Activated naive CD8-positive, alpha-beta T cell treated with anti-CD3 and anti-CD28 coated beads for 36 hours (primary cell): ENCODE measurements around the gene DUSP14. TPM values are rescaled to one million over a fixed set of nuclear protein-coding genes. Genes with fewer than 3 reads are reported as not detected.
A peak's percentile ranks its signal among the peaks of the same experiment; 100 is the strongest.
"Not testable (repeated sequence)": the region's sequence is repeated elsewhere in the genome, so short reads cannot be mapped to it uniquely, and the experiment has no call there.

Experiments used
- DNase-seq: peaks from one replicate; pipeline ENCODE4 v3.0.0; 2021
- H3K27ac Mint-ChIP-seq: one replicate; pipeline ENCODE4 v1.8.0; 2022; ENCODE audit warnings: mild to moderate bottlenecking, moderate library complexity, mixed read lengths
- H3K27me3 Mint-ChIP-seq: one replicate; pipeline ENCODE4 v1.8.0; 2022; ENCODE audit warnings: mild to moderate bottlenecking, mixed read lengths
- H3K36me3 Mint-ChIP-seq: one replicate; pipeline ENCODE4 v1.8.0; 2021; ENCODE audit warnings: mild to moderate bottlenecking, mixed read lengths
- H3K4me1 Mint-ChIP-seq: one replicate; pipeline ENCODE4 v1.8.0; 2021; ENCODE audit warnings: mixed read lengths
- H3K4me3 Mint-ChIP-seq: one replicate; pipeline ENCODE4 v1.8.0; 2022; ENCODE audit warnings: mild to moderate bottlenecking, moderate library complexity, mixed read lengths
- H3K9me3 Mint-ChIP-seq: one replicate; pipeline ENCODE4 v1.8.0; 2022; ENCODE audit warnings: mixed read lengths
- total RNA-seq, 2 experiments: library from RNA; stranded (reverse); gene quantifications; one replicate each; pipeline ENCODE4 v1.2.3, GENCODE V29; 2021

DUSP14 gene
- total RNA-seq, 2 experiments from 2014 or later: 15.1 to 15.3 TPM

DNA sequence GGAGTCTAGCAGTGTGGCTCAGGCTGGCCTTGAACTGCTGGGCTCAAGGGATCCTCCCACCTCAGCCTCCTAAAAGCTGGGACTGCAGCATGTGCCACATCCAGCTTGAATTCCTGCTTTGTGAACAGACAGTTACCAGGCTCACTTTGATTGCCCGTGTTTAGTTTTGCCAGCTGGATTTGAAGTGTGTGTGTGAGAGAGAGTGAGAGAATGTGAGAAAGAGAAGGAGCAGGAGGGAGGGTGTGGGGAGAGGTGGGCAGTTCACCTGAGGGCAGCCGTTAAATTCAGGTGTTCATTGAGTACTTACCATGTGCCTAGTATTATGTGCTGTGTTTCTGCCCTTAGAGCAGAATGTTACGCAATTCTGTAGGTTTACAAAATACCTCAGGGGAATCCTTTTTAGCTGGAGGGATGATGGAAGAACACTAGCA lies 4.7 kb downstream of the DUSP14 start:
- H3K36me3 Mint-ChIP-seq: peaks cover 8% of the 10 kb centered on the region
- peaks cover 30% of the 10 kb centered on the region for H3K4me1 Mint-ChIP-seq
- H3K27me3 Mint-ChIP-seq: no peaks in the 10 kb centered on the region
- H3K27ac Mint-ChIP-seq: no peak overlapping the region
- DNase-seq: no peak
- no peak overlapping the region for H3K4me3 Mint-ChIP-seq
- no peaks in the 10 kb centered on the region for H3K9me3 Mint-ChIP-seq

GRCh38 chr17:37494971-37495370 lies 5.3 kb downstream of the DUSP14 start:
- Mint-ChIP-seq H3K36me3 (peaks cover 8% of the 10 kb centered on the region), H3K9me3 (no peaks in the 10 kb centered on the region), H3K27me3 (no peaks in the 10 kb centered on the region), H3K4me1 (peaks cover 30% of the 10 kb centered on the region), H3K27ac (no peak overlapping the region), H3K4me3 (no peak overlapping the region)
- no peak for DNase-seq

GRCh38 chr17:37500378-37500777 lies 10.7 kb downstream of the DUSP14 start:
- DNase-seq: no peak
- no peaks in the 10 kb centered on the region for H3K27me3 Mint-ChIP-seq
- H3K9me3 Mint-ChIP-seq: no peaks in the 10 kb centered on the region
- peaks cover 4% of the 10 kb centered on the region for H3K4me1 Mint-ChIP-seq
- H3K36me3 Mint-ChIP-seq: no peaks in the 10 kb centered on the region
- no peak overlapping the region for H3K4me3 Mint-ChIP-seq
- H3K27ac Mint-ChIP-seq: no peak overlapping the region

DNA sequence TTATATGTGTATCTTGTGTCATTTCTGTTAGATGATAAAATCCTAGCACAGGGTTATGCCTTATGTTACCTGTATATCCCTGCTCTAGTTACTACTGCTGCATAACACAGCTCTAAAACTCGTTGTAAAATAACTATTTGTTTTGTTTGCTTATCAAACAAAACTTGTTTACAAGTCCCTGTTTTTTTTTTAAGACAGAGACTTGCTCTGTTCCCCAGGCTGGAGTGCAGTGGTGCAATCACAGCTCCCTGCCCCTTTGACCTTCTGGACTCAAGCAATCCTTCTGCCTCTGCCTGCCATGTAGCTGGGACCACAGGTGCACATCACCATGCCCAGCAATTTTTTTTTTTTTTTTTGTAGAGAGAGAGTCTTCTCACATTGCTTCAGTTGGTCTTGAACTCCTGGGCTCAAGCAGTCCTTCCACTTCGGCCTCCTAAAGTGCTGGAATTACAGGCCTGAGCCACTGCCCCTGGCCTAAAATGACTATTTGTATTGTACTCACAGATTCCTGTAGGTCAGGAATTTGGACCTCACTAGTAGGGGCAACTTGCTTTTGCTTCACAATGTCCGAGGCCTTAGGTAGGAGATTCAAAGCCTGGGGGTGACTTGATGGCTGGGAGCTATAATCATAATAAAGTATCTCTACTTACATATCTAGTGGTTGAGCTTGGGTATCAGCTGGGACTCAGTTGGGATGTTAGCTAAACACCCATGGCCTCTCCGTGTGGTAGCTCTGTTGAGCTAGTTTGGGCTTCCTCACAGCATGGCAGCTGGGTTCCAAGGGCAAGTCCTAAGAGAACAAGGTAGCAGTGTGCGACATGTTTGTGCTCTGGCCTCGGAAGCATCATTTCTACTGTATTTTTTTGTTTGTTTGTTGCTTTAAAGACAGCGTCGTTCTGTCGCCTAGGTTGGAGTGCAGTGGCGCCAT lies 12.6 kb downstream of the DUSP14 start:
- Mint-ChIP-seq H3K27ac (no peak overlapping the region), H3K4me3 (no peak overlapping the region), H3K9me3 (no peaks in the 10 kb centered on the region), H3K27me3 (no peaks in the 10 kb centered on the region), H3K36me3 (no peaks in the 10 kb centered on the region), H3K4me1 (peaks cover 11% of the 10 kb centered on the region)
- DNase-seq: no peak

DNA sequence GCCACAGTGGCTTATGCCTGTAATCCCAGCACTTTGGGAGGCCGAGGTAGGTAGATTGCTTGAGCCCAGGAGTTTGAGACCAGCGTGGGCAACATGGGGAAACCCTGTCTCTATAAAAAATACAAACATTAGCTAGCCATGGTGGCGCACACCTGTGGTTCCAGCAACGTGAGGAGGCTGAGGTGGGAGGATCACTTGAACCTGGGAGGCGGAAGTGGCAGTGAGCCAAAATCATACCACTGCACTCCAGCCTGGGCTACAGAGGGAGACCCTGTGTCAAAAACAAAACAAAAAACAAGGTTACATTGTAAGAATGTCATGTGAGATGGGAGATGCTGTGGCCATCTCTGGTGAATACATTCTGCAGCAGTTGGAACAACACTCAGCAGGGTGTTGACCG lies 13.5 kb downstream of the DUSP14 start:
- Mint-ChIP-seq H3K27me3 (no peaks in the 10 kb centered on the region), H3K4me3 (no peak overlapping the region), H3K4me1 (peaks cover 11% of the 10 kb centered on the region), H3K36me3 (no peaks in the 10 kb centered on the region), H3K9me3 (no peaks in the 10 kb centered on the region), H3K27ac (no peak overlapping the region)
- no peak for DNase-seq

GRCh38 chr17:37505333-37505732 lies 15.6 kb downstream of the DUSP14 start:
- H3K27ac Mint-ChIP-seq: no peak overlapping the region
- H3K27me3 Mint-ChIP-seq: no peaks in the 10 kb centered on the region
- H3K36me3 Mint-ChIP-seq: no peaks in the 10 kb centered on the region
- no peaks in the 10 kb centered on the region for H3K9me3 Mint-ChIP-seq
- no peak for DNase-seq
- no peak overlapping the region for H3K4me3 Mint-ChIP-seq
- peaks cover 15% of the 10 kb centered on the region for H3K4me1 Mint-ChIP-seq

DNA sequence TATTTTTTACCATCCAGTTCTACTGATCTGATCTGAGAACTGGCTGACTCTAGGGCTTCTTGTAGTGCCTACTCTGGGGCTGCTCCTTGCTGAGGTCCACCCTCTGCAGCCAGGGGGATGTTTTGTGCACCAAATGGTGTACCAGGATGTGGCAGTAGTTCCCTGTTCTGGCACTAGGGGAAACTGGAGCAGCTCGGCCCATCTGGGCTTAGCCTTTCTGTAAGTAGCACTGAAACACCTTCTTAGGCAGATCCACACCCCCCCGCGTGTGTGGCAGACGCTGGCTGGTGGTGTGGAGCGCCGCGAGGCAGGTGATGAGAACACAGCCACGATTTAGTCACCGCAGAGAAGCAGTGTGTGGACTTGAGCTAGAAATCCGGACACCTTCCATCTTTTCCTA lies 17.0 kb downstream of the DUSP14 start:
- no peaks in the 10 kb centered on the region for H3K27me3 Mint-ChIP-seq
- peaks cover 3% of the 10 kb centered on the region for H3K36me3 Mint-ChIP-seq
- no peak overlapping the region for H3K4me3 Mint-ChIP-seq
- no peak for DNase-seq
- no peak overlapping the region for H3K27ac Mint-ChIP-seq
- peaks cover 20% of the 10 kb centered on the region for H3K4me1 Mint-ChIP-seq
- no peaks in the 10 kb centered on the region for H3K9me3 Mint-ChIP-seq

DNA sequence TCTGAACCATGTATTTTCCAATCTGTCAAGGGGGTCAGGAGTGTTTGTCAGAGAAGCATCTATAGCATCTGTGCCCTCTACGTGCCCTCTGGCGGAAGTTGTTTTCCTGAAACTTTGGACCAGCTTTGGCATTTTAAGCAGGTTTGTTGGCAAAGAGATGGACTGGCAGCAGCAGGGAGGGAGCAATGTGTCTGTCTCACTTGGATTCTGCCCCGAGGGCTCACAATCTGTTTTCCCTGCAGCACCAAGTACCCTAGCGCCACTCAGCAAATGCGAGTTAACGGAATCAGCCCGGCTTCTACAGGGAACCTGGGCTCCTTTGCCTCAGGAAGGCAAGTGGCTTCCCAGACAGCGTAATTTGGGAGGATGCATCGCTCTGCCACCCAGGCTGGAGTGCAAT lies 17.4 kb downstream of the DUSP14 start:
- DNase-seq: no peak
- Mint-ChIP-seq H3K4me1 (peaks cover 20% of the 10 kb centered on the region), H3K36me3 (peaks cover 3% of the 10 kb centered on the region), H3K27me3 (no peaks in the 10 kb centered on the region), H3K9me3 (no peaks in the 10 kb centered on the region), H3K4me3 (no peak overlapping the region), H3K27ac (no peak overlapping the region)

DNA sequence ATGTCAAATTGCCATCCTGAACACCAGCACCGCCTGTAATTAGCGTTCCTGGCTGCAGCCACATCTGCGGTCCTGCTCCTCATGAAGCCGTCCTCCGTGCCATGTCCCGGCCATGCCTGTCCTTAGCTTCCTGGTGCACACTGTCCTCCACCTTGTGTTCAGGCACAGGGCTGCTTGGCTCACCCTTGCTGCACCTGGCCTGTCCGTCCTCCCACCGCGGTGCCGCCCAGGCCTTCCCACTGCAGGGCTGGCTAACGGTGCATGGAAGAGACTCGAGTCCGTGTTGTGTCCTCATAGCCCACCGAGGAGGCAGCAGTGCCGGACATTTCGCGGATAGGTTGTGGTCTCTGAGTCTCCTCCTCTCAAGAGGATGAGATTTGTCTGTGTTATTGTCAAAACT lies 20.4 kb downstream of the DUSP14 start:
- no peaks in the 10 kb centered on the region for H3K9me3 Mint-ChIP-seq
- H3K27ac Mint-ChIP-seq: no peak overlapping the region
- peaks cover 4% of the 10 kb centered on the region for H3K36me3 Mint-ChIP-seq

DNA sequence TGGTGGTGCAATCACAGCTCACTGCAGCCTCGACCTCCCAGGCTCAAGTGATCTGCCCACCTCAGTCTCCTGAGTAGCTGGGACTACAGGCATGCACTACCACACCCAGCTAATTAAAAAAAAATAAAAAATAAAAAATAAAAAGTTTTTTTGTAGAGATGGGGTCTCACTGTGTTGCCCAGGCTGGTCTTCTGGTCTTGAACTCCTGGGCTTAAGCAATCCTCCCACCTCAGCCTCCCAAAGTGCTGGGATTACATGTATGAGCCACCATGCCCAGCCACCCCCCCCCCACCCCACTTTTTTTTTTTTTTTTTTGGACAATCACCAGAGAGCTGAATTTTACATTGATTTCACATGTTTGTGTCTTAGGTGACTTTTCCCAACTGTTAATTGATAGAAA lies 22.0 kb downstream of the DUSP14 start:
- not testable (repeated sequence) for H3K4me3 Mint-ChIP-seq, H3K36me3 Mint-ChIP-seq, H3K9me3 Mint-ChIP-seq, DNase-seq, H3K27me3 Mint-ChIP-seq, H3K27ac Mint-ChIP-seq
- peaks cover 11% of the 10 kb centered on the region for H3K4me1 Mint-ChIP-seq

More for the DNA sequence above, 20.4 kb downstream of the DUSP14 start:
- peaks cover 17% of the 10 kb centered on the region for H3K4me1 Mint-ChIP-seq
- no peaks in the 10 kb centered on the region for H3K27me3 Mint-ChIP-seq
- H3K4me3 Mint-ChIP-seq: no peak overlapping the region
- no peak for DNase-seq

DNA sequence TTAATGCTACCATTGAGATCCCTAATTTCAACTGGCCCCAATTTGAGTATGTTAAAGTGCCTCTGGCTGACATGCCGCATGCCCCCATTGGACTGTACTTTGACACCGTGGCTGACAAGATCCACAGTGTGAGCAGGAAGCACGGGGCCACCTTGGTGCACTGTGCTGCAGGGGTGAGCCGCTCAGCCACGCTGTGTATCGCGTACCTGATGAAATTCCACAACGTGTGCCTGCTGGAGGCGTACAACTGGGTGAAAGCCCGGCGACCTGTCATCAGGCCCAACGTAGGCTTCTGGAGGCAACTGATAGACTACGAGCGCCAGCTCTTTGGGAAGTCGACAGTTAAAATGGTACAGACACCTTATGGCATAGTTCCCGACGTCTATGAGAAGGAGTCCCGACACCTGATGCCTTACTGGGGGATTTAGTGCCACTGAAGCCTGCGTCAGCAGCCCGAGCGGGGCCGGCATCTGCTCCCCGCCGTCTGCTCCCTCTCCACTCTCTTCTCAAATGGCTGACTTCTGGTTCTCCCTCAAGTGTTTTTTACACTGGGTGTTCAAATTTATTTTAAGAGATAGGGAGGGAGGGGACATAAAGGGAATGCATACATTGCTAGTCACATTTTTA lies 22.9 kb downstream of the DUSP14 start:
- DNase-seq: no peak
- Mint-ChIP-seq H3K4me1 (peaks cover 8% of the 10 kb centered on the region), H3K36me3 (peaks cover 4% of the 10 kb centered on the region), H3K4me3 (no peak overlapping the region), H3K9me3 (no peaks in the 10 kb centered on the region), H3K27me3 (no peaks in the 10 kb centered on the region), H3K27ac (peak overlapping the region; percentile 27)

DNA sequence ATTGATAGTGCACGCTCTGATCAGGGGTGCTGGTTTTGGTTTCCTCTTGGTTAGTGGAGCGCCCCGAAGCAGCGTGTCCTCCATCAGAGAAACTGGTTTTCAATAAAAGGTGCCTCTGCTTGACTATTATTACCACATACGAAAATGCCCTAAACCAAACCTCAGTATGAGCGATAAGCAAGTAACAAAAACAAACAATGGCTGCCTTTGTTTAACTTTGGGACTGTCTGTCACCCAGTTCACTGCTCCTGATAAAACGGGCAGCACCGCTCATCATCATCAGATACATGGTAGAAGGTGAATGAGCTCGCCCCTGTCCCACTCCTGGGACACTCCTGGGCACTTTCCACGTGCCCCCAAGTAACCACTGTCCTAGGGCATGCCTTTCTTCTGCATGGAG lies 24.0 kb downstream of the DUSP14 start:
- H3K9me3 Mint-ChIP-seq: no peaks in the 10 kb centered on the region
- H3K36me3 Mint-ChIP-seq: peaks cover 4% of the 10 kb centered on the region
- H3K27ac Mint-ChIP-seq: no peak overlapping the region
- DNase-seq: no peak
- peaks cover 8% of the 10 kb centered on the region for H3K4me1 Mint-ChIP-seq
- H3K4me3 Mint-ChIP-seq: no peak overlapping the region
- no peaks in the 10 kb centered on the region for H3K27me3 Mint-ChIP-seq

- Mint-ChIP-seq H3K27me3 (no peaks in the 10 kb centered on the region), H3K4me3 (no peak overlapping the region), H3K9me3 (no peaks in the 10 kb centered on the region), H3K36me3 (peaks cover 5% of the 10 kb centered on the region), H3K27ac (no peak overlapping the region), H3K4me1 (peaks cover 3% of the 10 kb centered on the region)
- no peak for DNase-seq
Measured at GRCh38 chr17:37516127-37516571, 26.5 kb downstream of the DUSP14 start.

DNA sequence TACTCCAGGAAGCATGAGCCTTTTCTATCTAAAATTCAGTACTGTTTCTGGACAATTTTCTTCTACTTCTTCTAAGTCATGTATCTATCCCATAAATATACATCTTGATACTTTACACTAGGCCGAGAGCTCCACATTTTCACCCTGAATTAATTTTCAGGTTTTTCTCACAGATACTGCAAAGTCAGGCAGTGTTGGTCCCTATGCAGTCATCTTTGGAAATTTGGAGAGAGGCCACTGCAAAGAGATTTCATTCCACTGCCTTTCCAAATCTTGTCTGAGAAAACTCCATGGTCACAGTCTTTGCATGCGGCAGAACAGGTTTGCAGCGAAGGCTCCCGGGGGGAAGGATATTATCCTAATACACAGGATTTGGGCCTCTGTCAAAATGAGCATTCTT lies 28.2 kb downstream of the DUSP14 start:
- Mint-ChIP-seq H3K27ac (no peak overlapping the region), H3K36me3 (peaks cover 5% of the 10 kb centered on the region), H3K4me3 (no peak overlapping the region), H3K27me3 (no peaks in the 10 kb centered on the region), H3K4me1 (peaks cover 3% of the 10 kb centered on the region), H3K9me3 (no peaks in the 10 kb centered on the region)
- DNase-seq: no peak

- Mint-ChIP-seq H3K9me3 (no peaks in the 10 kb centered on the region), H3K4me3 (no peak overlapping the region), H3K27ac (no peak overlapping the region), H3K4me1 (peaks cover 9% of the 10 kb centered on the region), H3K36me3 (peaks cover 8% of the 10 kb centered on the region), H3K27me3 (no peaks in the 10 kb centered on the region)
- DNase-seq: no peak
Measured at GRCh38 chr17:37518826-37519225, 29.1 kb downstream of the DUSP14 start.
